ENCODE data around the gene ACER3. TPM values are rescaled to one million over a fixed set of nuclear protein-coding genes. Genes with fewer than 3 reads are reported as not detected.

The ACER3 gene
- total and polyA plus RNA-seq, 2 of the 4 experiments (the other 2 are of a cell fraction) = 3.5 to 10.0 TPM

- intact Hi-C loops (cut with micrococcal nuclease) = no loop called here
- Histone ChIP-seq H2BK20ac (ENCODE audit: low read depth, low read length) (no peak overlapping the region), H4K91ac (ENCODE audit: insufficient read depth, low read depth, low read length) (no peak overlapping the region), H3K36me3 (ENCODE audit: control insufficient read depth, insufficient read depth, low read length) (no peaks in the 10 kb centered on the region), H3K9me3 (ENCODE audit: control insufficient read depth, insufficient read depth, low read length) (no peaks in the 10 kb centered on the region), H3K79me1 (ENCODE audit: low read depth in 1 of 2, low read length in 2 of 2) (no peaks in the 10 kb centered on the region), H3K56ac (ENCODE audit: extremely low read depth, insufficient read depth, low read length) (no peak overlapping the region), H3K9ac (ENCODE audit: low read depth, low read length) (no peak overlapping the region), H4K20me1 (ENCODE audit: insufficient read depth, low read length) (no peaks in the 10 kb centered on the region), H3K27me3 (ENCODE audit: control insufficient read depth, insufficient read depth, low read length) (peaks cover 38% of the 10 kb centered on the region), H3K4me3 (ENCODE audit: insufficient read depth, low read depth, low read length) (no peak overlapping the region), H2BK15ac (ENCODE audit: low read depth, low read length) (no peak overlapping the region), H2AK5ac (ENCODE audit: low read depth, low read length) (no peak overlapping the region), H4K8ac (ENCODE audit: low read depth in 2 of 2, low read length in 2 of 2) (no peak overlapping the region), H3K9me1 (ENCODE audit: insufficient read depth, low read length) (no peaks in the 10 kb centered on the region), H2BK5ac (ENCODE audit: low read depth, low read length, poor library complexity, severe bottlenecking) (no peak overlapping the region), H3K4me2 (ENCODE audit: low read depth, low read length) (no peak overlapping the region), H2AK9ac (replicated peaks; ENCODE audit: low read depth, low read length, poor library complexity) (no peak overlapping the region), H4K5ac (ENCODE audit: low read depth, low read length) (no peak overlapping the region), H3K23ac (ENCODE audit: low read depth, low read length) (no peak overlapping the region), H3K4me1 (ENCODE audit: control insufficient read depth, insufficient read depth, low read length) (no peaks in the 10 kb centered on the region), H3K27ac (ENCODE audit: insufficient read depth, low read length) (no peak overlapping the region), H2BK120ac (ENCODE audit: low read depth, low read length) (no peak overlapping the region), H3K18ac (ENCODE audit: low read depth, low read length) (no peak overlapping the region), H2AFZ (replicated peaks; ENCODE audit: low read length, poor library complexity) (no peak overlapping the region), H3K14ac (replicated peaks; ENCODE audit: low read depth, low read length) (no peak overlapping the region), H3K4ac (ENCODE audit: low read depth, low read length) (no peak overlapping the region)
- no CpG with 5 or more reads among the region's 3 CpGs for WGBS, 2 experiments (ENCODE audit: extremely low coverage in 2 of 2, insufficient read length in 1 of 2)
- dilution Hi-C loops (cut with HindIII; ENCODE audit: low sequenced_read_pairs, unreplicated experiment) = no loop called here
- no peak for DNase-seq
- ChIA-PET POLR2A (ENCODE audit: unreplicated experiment) (no interaction called here), CTCF (no interaction called here)
- in situ Hi-C loops (cut with MboI; ENCODE audit: low sequenced_read_pairs) = no loop called here
- ATAC-seq (ENCODE audit: low read depth) = no peak
- TF ChIP-seq ELK1 (IDR thresholded peaks at IDR 0.05; ENCODE audit: borderline replicate concordance, low read depth, low read length) (no peak), FOS (IDR thresholded peaks at IDR 0.05; ENCODE audit: low read depth, low read length) (no peak), CTCF (conservative IDR thresholded peaks at IDR 0.05; ENCODE audit: low read depth, low read length) (no peak), USF2 (IDR thresholded peaks at IDR 0.05; ENCODE audit: low read depth, low read length) (no peak), MAFK (IDR thresholded peaks at IDR 0.05; ENCODE audit: low read depth, low read length) (no peak), POLR2A (IDR thresholded peaks at IDR 0.05; ENCODE audit: low read depth, low read length) (no peak), RFX5 (IDR thresholded peaks at IDR 0.05; ENCODE audit: low read depth, low read length) (no peak), BHLHE40 (IDR thresholded peaks at IDR 0.05; ENCODE audit: low read depth, low read length) (no peak), CHD1 (IDR thresholded peaks at IDR 0.05; ENCODE audit: low read depth, low read length) (no peak), RAD21 (IDR thresholded peaks at IDR 0.05; ENCODE audit: low read length) (no peak), MAZ (IDR thresholded peaks at IDR 0.05; ENCODE audit: borderline replicate concordance, low read depth, low read length) (no peak), MXI1 (IDR thresholded peaks at IDR 0.05; ENCODE audit: borderline replicate concordance, low read depth, low read length) (no peak), RCOR1 (IDR thresholded peaks at IDR 0.05; ENCODE audit: insufficient replicate concordance, low read length) (no peak), NFE2L2 (IDR thresholded peaks at IDR 0.05; ENCODE audit: low read depth, low read length) (no peak), SMC3 (IDR thresholded peaks at IDR 0.05; ENCODE audit: low read depth, low read length) (no peak), CEBPB (IDR thresholded peaks at IDR 0.05; ENCODE audit: low read depth, low read length) (no peak)
- no TSS peak for BruUV-seq (replicated peaks)
These were observed 16.8 kb upstream of the ACER3 start for GRCh38 chr11:76843907-76844306.
